ENCODE measurements around the gene PVRIG.
"Not testable (repeated sequence)": the region's sequence is repeated elsewhere in the genome, so short reads cannot be mapped to it uniquely, and the experiment has no call there.

DNA sequence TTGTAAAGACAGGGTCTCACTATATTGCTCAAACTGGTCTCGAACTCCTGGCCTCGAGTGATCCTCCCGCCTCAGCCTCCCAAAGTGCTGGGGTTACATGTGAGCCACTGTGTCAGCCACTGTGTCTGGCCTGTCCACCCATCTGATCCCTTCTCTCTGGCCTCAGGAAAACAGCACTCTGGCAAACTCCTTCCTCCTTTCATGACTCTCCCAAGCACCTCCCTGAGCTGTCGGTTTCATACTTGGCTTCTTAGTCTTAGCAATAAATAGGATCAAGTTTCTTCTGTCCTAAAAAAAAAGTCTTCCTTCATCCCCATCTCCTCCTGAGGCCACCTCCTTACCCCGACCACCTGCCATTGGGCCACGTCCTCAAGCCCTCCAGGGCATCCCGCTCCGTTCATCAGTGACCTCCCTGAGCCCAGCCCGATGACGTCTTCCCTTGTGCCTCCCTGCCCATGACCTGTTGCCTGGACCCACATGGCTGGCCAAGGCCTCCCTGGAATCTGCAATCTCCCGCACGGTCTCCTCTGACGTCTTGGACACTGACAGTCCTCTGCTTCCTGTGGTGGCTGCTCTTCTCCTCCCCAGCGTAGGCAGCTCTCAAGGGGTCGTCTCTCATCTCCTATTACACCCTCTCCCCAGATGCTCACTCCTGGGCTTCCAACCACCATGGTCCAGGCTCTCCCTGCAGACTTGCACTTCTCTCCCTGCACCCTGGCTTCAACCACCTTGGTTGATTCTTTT is 26.5 kb downstream of the PVRIG start:
- not testable (repeated sequence) for TF ChIP-seq POLR2A (IDR thresholded peaks at IDR 0.05; ENCODE audit: low read length); GATA1 (IDR thresholded peaks at IDR 0.05; ENCODE audit: low read depth, low read length)
